Hematopoietic multipotent progenitor cell treated with erythropoietin and hydrocortisone succinate and interleukin-3 and kit ligand, for 4 days (in vitro differentiated cells): ENCODE measurements around the gene OPN4.

ENCODE experiments used
- DNase-seq: peaks from one replicate; pipeline ENCODE4 v3.0.0-alpha.2; 2015

OPN4 gene

DNA sequence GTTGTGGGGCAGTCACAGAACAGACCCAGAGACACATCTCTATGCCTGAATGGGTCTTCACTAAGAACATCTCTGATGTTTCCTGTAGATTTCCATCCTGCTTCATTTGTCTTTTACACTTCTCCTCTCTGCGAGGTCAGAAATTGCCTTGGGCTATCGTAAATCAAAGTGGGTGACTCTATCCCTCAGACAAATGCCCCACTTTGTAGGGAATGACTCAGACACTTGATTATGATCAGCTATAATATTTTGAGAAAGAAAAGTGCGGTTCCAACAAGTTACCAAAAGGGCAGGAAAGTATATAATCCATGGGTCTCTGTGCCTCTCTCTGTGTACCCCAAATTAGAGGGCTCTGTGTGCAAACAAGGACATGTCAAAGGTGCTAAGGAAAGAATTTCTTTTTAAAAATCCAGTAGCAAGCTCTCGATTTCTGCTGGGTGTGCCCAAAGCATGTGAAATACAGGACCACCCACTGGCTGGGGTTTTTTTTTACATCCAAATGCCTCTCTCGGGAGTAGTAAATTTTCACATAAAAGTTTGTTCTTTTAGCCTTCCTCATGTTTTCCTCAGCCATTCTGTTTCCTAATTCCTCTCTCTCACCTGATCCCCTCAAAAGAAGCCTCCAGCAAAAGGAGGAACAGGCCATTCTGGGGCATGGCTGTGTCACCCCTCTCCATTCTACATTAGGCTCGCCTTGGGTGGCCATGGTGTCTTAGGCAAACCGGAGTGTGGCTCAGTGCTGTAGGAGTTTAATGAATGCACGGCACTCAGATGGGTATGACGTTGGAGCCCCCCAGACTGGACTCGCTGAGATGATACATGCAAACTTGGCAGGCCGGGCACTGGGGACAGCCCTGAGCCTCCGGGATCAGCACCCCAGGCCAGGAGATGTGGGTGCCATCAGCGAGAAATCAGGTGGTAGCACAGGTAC is 6.3 kb upstream of the OPN4 start:
- no peak for DNase-seq

- no peak for DNase-seq
Measured at GRCh38 chr10:86648704-86649427, 5.5 kb upstream of the OPN4 start.

- no peak for DNase-seq
Measured at GRCh38 chr10:86649471-86650150, 4.7 kb upstream of the OPN4 start.

GRCh38 chr10:86650151-86650550 is 4.2 kb upstream of the OPN4 start:
- no peak for DNase-seq

- no peak for DNase-seq
Measured at GRCh38 chr10:86651021-86651471, 3.3 kb upstream of the OPN4 start.

GRCh38 chr10:86651631-86652331 is 2.6 kb upstream of the OPN4 start:
- no peak for DNase-seq

DNA sequence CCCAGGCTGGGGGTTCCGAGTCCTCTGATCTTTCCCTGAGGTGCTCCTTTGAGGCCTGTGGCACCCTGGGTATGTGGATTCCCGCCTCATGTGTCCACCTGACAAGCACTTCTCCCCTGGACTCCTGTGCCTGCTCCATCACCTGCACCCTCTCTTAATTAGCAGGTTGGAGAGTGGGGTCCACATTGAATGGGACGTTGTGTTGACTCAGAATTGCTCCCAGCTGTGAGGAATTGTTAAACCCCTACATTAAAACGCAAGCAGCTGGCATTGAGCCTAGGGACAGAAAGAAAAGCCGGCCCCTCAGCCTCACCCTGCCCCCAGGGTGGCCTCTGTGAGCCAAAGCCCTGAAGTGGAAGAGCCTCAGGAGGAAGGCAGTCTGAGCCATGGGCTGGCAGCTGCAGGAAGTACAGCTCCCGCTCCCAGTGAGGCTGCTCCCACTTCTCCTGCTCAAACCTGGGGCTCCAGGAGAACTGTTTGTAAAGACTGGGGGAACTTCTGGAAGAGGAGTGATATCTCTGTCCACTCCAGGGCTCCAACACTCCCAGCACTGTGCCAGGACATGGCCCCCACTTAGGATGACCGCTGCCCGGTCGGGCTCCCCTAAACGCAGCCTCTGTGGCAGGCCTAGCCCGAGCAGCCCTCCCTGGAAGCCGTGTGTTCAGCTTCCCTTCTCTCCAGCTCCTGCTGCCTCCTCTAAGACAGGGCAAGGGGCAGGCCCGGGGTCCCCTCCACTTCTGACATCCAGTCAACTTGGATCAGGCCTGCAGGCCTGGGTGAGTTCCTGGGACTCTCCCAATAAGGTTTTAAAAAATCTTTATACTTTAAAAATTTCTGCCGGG is 1.8 kb upstream of the OPN4 start:
- DNase-seq: no peak

- DNase-seq: no peak
Measured at GRCh38 chr10:86653379-86653778, 968 bp upstream of the OPN4 start.

DNA sequence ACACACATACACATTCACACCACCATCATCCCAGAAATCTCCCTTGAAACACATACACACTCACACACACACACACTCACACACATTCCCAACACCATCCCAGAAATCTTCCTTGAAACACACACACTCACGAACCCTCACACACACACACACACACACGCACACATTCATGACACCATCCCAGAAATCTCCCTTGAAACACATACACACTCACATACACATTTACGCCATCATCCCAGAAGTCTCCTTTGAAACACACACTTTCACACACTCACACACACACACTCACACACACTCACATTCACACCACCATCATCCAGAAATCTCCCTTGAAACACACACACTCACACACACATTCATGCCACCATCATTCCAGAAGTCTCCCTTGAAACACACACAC is 360 bp upstream of the OPN4 start:
- DNase-seq: no peak

DNA sequence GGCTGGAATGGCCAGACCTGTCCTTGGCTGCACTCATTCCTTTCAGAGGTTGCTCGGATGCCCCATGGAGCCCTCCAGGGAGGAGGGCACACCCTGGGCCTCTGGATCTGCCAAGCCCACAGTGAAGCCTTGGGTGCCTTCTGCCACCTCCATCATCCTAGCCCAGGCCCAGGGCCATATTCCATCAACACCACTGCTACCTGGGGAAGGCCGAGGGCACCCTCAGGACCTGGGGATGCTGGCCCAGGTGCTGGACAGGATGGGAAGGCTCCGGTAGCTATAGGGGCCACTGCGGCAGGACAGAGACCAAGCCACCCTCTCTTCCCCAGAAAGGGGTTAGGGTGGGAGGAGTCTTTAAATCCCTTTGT is 810 bp downstream of the OPN4 start:
- DNase-seq: no peak

DNA sequence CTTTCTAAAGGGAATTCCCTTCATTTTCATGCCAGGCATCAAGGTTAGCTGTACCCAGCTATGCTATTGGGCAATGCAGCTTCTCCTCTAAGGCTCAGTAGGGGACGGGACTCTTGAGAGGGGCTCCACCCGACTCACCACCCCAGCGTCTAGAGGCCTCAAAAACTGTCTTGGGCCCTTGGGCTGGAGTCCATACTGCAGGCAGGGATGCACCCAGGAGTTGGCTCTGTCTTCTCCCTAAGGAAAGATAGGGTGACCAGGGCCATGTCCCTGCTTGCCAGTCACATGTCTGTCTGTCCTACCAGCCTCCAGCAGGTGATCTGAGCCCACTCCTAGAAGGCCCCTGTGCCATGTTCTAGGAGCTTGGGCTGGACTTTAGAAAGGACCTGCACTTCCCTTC is 1.2 kb downstream of the OPN4 start:
- no peak for DNase-seq

DNA sequence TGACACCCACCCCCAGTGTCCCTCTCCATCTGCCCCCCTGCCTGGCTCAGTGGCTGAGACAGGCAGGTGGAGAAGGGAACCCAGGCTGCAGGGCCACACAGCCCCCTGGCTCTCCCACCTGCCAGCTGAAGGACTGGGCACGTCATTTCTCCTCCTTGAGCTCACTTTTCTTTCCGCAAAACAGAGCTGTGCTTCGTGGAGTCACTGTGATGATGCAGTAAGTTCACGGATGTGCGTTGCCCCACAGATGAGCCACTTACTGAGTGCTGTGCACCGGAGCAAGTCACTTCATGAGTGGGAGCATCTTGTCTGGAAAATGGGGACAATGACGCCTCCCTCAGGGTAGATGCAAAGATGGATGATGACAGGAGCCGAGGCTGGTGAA is 2.7 kb downstream of the OPN4 start:
- DNase-seq: no peak

DNA sequence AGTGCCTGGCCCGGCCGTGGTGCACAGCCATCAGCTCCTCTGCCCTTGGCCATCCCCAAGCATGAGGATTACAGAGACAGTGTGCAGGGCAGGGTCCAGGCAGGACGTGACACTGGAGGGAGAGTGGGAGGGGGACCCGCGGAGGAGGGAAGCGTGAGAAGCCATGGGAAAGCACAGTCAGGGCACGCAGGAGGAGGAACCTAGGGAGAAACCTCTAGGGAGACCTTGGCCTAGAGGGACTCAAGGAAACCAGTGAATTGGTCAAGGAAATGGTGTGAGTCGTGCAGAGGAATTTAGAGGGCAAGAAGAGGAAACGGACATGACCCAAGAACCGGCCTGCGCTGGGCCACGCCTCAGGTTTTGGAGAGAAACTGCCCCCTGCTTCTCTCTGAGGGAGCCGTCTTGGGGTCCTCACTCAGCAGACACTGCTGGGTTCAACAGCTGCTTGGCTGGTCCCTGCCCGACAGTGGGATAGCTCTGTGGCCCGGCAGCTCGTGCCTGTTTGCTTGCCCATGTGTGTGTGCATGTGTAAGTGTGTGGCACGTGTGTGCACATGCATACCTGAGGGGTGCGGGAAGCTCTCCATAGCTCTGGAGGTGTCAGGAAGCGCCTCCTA is 3.2 kb downstream of the OPN4 start:
- no peak for DNase-seq

DNA sequence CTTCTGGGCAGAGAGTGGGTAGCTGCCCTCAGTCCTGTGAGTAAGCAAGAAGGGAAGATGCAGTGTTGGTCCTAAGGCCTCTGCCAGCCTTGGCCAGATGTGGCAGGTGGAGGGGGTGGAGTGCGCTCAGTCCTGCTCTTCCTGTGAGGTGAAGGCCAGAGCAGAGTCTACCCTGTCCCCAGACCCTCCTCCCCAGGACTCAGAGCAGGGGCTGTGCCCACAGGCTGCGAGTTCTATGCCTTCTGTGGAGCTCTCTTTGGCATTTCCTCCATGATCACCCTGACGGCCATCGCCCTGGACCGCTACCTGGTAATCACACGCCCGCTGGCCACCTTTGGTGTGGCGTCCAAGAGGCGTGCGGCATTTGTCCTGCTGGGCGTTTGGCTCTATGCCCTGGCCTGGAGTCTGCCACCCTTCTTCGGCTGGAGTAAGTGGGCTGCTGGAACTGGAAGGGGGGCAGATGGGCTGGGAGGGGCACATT is 4.0 kb downstream of the OPN4 start:
- DNase-seq: no peak

DNA sequence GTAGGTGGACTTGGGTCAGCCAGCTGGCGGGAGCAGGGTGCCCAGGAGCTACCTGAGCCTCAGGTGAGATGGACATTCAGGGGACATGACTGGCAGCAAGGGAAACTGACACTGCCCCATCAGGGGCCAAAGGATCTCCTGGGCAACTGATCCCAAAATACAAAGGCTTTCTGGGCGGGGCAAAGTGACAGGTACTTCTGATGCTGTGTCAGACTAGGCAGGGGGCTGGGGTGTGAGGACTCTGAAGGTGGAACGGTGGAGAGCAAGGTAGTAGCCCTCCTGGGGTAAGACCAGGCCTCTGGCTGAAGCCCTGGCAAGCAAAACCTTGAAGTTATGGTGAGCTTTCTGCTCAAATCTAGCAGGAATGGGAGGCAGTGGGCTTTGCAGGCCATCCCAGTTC is 4.4 kb downstream of the OPN4 start:
- no peak for DNase-seq

- no peak for DNase-seq
Measured at GRCh38 chr10:86659161-86659691, 4.9 kb downstream of the OPN4 start.

DNA sequence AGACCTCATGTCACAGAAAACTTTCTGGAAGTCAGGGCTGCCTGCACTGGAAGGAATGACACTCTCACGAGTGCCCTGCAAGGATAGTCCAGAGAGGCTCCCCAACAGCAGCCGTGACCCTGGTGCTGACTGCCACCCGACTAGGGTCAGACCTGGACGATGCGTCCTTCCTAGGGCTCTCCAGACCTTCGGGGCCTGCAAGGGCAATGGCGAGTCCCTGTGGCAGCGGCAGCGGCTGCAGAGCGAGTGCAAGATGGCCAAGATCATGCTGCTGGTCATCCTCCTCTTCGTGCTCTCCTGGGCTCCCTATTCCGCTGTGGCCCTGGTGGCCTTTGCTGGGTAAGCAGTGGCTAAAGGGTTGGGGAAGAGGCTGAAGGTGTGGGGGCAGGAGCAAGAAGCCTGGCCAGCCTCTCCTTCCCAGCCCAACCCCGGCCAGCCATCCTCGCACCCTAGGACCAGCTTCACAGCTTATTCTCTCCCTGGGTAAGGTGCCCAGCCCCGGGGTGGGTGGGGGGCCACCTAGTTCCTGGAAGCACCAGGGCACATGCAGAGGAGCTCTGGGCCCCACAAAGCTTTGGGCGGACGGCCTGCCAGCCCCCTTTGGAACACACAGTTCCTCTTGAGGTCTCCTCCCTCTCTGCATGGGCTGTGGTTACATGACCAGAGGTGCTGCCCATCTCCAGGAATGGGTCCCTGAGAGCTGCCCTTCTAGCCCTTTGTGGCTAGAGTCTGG is 5.5 kb downstream of the OPN4 start:
- DNase-seq: no peak

- DNase-seq: no peak
Measured at GRCh38 chr10:86661161-86662025, 7.0 kb downstream of the OPN4 start.
